PC-9 (cell line): ENCODE results near the gene CLDN9. TPM values are rescaled to one million over a fixed set of nuclear protein-coding genes. Genes with fewer than 3 reads are reported as not detected.
A peak's percentile ranks its signal among the peaks of the same experiment; 100 is the strongest.

Experiments
- BruUV-seq: library from RNA; stranded (reverse); fragments of 400-500 nt; replicated peaks from 2 replicates; lab custom pipeline; 2021; lab: Mats Ljungman, UMichigan
- CTCF ChIA-PET: fragments of 300-600 bp; sonication (Branson Sonifier 250); formaldehyde crosslinking; loops from one replicate; lab custom pipeline; 2022; ENCODE audit warnings: antibody characterized with exemption; lab: Charles Lee
- POLR2A ChIA-PET: fragments of 300-600 bp; sonication (Branson Sonifier 250); formaldehyde crosslinking; loops from one replicate; lab custom pipeline; 2022; ENCODE audit warnings: antibody characterized with exemption; ENCODE audit not compliant: unreplicated experiment; lab: Charles Lee
- DNase-seq, 2 experiments: peaks; one replicate each; pipeline versions ENCODE4 v3.0.0 to v3.0.0-alpha.2; 2015 to 2022; ENCODE audit warnings: mixed read lengths in 1 of 2
- H2AFZ ChIP-seq: fragments of 200-600 bp; sonication (generic); 2 replicates; pipeline ENCODE4 v1.8.1; 2017; ENCODE audit warnings: antibody characterized with exemption
- H3F3A ChIP-seq: fragments of 200-600 bp; sonication (generic); 2 replicates; pipeline ENCODE4 v1.8.1; 2017; ENCODE audit warnings: antibody characterized with exemption, mild to moderate bottlenecking, low read depth; ENCODE audit not compliant: insufficient read depth
- H3K27ac ChIP-seq: fragments of 200-600 bp; sonication (generic); 2 replicates; pipeline ENCODE4 v1.6.1; 2016; ENCODE audit warnings: mixed run types
- H3K27me3 ChIP-seq: fragments of 200-600 bp; sonication (generic); 2 replicates; pipeline ENCODE4 v1.6.1; 2016; ENCODE audit warnings: low read depth, mixed run types; ENCODE audit not compliant: insufficient read depth
- H3K36me3 ChIP-seq: fragments of 200-600 bp; sonication (generic); 2 replicates; pipeline ENCODE4 v1.6.1; 2016; ENCODE audit warnings: low read depth, mixed run types
- H3K4me1 ChIP-seq: fragments of 200-600 bp; sonication (generic); replicated peaks from 2 replicates; pipeline ENCODE4 v1.6.1; 2016; ENCODE audit warnings: mixed run types; ENCODE audit not compliant: insufficient read depth
- H3K4me2 ChIP-seq: fragments of 200-600 bp; sonication (generic); 2 replicates; pipeline ENCODE4 v1.6.1; 2017; ENCODE audit warnings: mixed run types
- H3K4me3 ChIP-seq: fragments of 200-600 bp; sonication (generic); 2 replicates; pipeline ENCODE4 v1.6.1; 2016; ENCODE audit warnings: mixed run types
- H3K79me2 ChIP-seq: fragments of 200-600 bp; sonication (generic); 2 replicates; pipeline ENCODE4 v1.6.1; 2017; ENCODE audit warnings: low read depth, mixed run types
- H3K9me2 ChIP-seq: fragments of 200-600 bp; sonication (generic); 2 replicates; pipeline ENCODE4 v1.8.1; 2017; ENCODE audit warnings: mild to moderate bottlenecking; ENCODE audit not compliant: insufficient read depth
- H3K9me3 ChIP-seq: fragments of 200-600 bp; sonication (generic); 2 replicates; pipeline ENCODE4 v1.8.1; 2016; ENCODE audit warnings: low read depth; ENCODE audit not compliant: insufficient read depth
- H4K20me1 ChIP-seq: fragments of 200-600 bp; sonication (generic); 2 replicates; pipeline ENCODE4 v1.8.1; 2017; ENCODE audit not compliant: insufficient read depth
- EZH2 ChIP-seq: fragments of 200-600 bp; sonication (generic); IDR thresholded peaks from 2 replicates; pipeline ENCODE4 v1.8.0; 2017; ENCODE audit warnings: antibody characterized with exemption, low read depth
- intact Hi-C: fragments of 100-400 bp; cut with micrococcal nuclease; formaldehyde crosslinking; loops from one replicate; pipeline ENCODE4 v1.10.0; 2022; ENCODE audit not compliant: unreplicated experiment
- total RNA-seq: library from RNA; stranded (reverse); gene quantifications from 2 replicates; pipeline ENCODE4 v1.2.3, GENCODE V29; 2021
- TF ChIP-seq, protein P1 (sequence below): fragments of 200-600 bp; sonication (generic); conservative IDR thresholded peaks from 2 replicates; pipeline ENCODE4 v1.6.1; 2017; ENCODE audit warnings: mixed run types, antibody characterized with exemption, mild to moderate bottlenecking, moderate library complexity

The CLDN9 gene
- total RNA-seq, 1 experiment from 2014 or later, result 16.4 TPM

GRCh38 chr16:3003582-3004270 lies 9.0 kb upstream of the CLDN9 start:
- DNase-seq, result peak; percentile 96 to 100
- no peaks in the 10 kb centered on the region for H3K27me3 ChIP-seq
- CTCF ChIA-PET, result interaction anchor here (0.6 to 1.6 kb wide), 7 partner anchors 9 to 126 kb away, joined by 3 to 15 read pairs (median 4); partner anchors contain the start of genes CLDN9, HCFC1R1, THOC6 and TNFRSF12A
- H4K20me1 ChIP-seq, result no peaks in the 10 kb centered on the region
- H3K4me2 ChIP-seq, result peak overlapping the region; percentile 44; the same call in 1 of the 2 replicates
- H2AFZ ChIP-seq, result no peak overlapping the region
- H3K27ac ChIP-seq, result no peak overlapping the region
- no TSS peak for BruUV-seq
- H3K79me2 ChIP-seq, result peaks cover 12% of the 10 kb centered on the region; the same call in 1 of the 2 replicates
- H3K9me3 ChIP-seq, result no peaks in the 10 kb centered on the region
- peaks cover 32% of the 10 kb centered on the region for H3K4me1 ChIP-seq
- intact Hi-C loops, result loop anchor here (1.0 to 2.0 kb wide), 6 partner anchors 8 to 126 kb away; no protein-coding TSS in a partner anchor
- POLR2A ChIA-PET, result interaction anchor here (0.6 to 3.2 kb wide), 4 partner anchors 9 to 24 kb away, joined by 8 to 87 read pairs (median 19); partner anchors contain the start of genes CLDN9, HCFC1R1, THOC6 and TNFRSF12A
- no peaks in the 10 kb centered on the region for H3K36me3 ChIP-seq
- H3K9me2 ChIP-seq, result no peaks in the 10 kb centered on the region
- no peak for TF ChIP-seq EZH2
- TF ChIP-seq, protein P1, sequence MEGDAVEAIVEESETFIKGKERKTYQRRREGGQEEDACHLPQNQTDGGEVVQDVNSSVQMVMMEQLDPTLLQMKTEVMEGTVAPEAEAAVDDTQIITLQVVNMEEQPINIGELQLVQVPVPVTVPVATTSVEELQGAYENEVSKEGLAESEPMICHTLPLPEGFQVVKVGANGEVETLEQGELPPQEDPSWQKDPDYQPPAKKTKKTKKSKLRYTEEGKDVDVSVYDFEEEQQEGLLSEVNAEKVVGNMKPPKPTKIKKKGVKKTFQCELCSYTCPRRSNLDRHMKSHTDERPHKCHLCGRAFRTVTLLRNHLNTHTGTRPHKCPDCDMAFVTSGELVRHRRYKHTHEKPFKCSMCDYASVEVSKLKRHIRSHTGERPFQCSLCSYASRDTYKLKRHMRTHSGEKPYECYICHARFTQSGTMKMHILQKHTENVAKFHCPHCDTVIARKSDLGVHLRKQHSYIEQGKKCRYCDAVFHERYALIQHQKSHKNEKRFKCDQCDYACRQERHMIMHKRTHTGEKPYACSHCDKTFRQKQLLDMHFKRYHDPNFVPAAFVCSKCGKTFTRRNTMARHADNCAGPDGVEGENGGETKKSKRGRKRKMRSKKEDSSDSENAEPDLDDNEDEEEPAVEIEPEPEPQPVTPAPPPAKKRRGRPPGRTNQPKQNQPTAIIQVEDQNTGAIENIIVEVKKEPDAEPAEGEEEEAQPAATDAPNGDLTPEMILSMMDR, result peak; percentile 61
- H3F3A ChIP-seq, result peaks cover 26% of the 10 kb centered on the region
- no peak overlapping the region; the same call in 1 of the 2 replicates for H3K4me3 ChIP-seq

DNA sequence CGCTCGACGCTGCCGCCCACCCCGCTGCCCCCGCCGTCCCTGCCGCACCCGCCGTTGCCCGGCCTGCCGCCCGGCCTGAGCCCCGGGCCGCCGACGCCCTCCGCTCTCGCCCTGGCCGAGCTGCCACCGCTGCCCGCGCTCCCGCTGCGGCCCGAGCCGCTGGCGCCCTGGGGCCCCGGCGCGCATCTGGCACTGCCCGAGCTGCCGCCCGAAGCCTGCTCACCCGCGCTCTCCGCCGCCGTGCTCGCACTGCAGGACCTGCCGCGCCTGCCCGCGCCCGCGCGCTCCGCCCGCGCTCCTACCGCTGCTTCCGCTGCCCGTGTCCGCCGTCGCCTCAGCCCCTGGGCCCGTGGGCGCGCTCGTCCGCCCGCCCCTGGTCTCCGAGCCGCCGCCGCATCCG lies 8.4 kb upstream of the CLDN9 start:
- TF ChIP-seq, protein P1, result no peak
- TF ChIP-seq EZH2, result no peak
- Histone ChIP-seq H3K27me3 (no peaks in the 10 kb centered on the region), H4K20me1 (no peaks in the 10 kb centered on the region), H3K79me2 (peaks cover 12% of the 10 kb centered on the region; the same call in 1 of the 2 replicates), H3K4me2 (no peak overlapping the region), H3F3A (peaks cover 32% of the 10 kb centered on the region), H2AFZ (no peak overlapping the region), H3K9me2 (no peaks in the 10 kb centered on the region), H3K4me3 (no peak overlapping the region), H3K27ac (no peak overlapping the region), H3K36me3 (no peaks in the 10 kb centered on the region), H3K4me1 (peaks cover 38% of the 10 kb centered on the region), H3K9me3 (no peaks in the 10 kb centered on the region)
- ChIA-PET POLR2A (interaction anchor here (0.6 to 3.2 kb wide), 3 partner anchors 9 to 23 kb away, joined by 8 to 87 read pairs (median 9); partner anchors contain the start of genes HCFC1R1, THOC6 and TNFRSF12A), CTCF (interaction anchor here (0.6 to 1.6 kb wide), 7 partner anchors 8 to 125 kb away, joined by 3 to 15 read pairs (median 4); partner anchors contain the start of genes CLDN9, HCFC1R1, THOC6 and TNFRSF12A)
- intact Hi-C loops, result loop anchor here (1.0 to 2.0 kb wide), 3 partner anchors 9 to 54 kb away; no protein-coding TSS in a partner anchor
- BruUV-seq, result no TSS peak
- peak in 1 of 2 experiments; percentile 67 for DNase-seq

DNA sequence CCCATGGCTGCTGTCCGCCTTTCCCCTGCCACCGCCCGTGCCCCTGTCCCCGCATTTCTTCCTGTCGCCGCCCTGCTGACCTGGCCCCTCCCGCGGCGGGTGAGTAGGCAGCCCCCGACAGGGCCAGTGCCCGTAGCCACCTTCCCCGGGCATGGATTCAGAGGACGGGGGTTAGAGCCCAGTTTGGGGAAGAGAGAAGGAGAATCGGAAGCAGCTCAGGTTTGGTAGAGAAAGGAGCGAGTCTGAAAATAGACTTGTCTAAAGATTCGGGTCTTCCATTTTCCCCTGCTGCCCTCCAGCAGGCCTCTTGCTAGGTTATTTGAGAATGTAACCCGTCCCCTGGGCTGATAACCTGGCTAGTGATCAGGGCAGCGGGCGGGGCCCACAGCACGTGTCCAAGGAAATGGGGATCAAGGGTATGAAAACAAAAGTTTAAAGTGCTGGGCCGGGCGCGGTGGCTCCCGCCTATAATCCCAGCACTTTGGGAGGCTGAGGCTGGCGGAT lies 7.9 kb upstream of the CLDN9 start:
- no peaks in the 10 kb centered on the region for H3K27me3 ChIP-seq
- H3K27ac ChIP-seq, result peak overlapping the region; percentile 51
- H4K20me1 ChIP-seq, result no peaks in the 10 kb centered on the region
- TSS peak; percentile 61 for BruUV-seq
- intact Hi-C loops, result loop anchor here (1.0 to 2.0 kb wide), 3 partner anchors 10 to 54 kb away; no protein-coding TSS in a partner anchor
- ChIA-PET POLR2A (interaction anchor here (3.2 kb wide), 1 partner anchor 17 kb away, joined by 87 read pairs; the partner anchor contains the start of genes HCFC1R1, THOC6 and TNFRSF12A), CTCF (interaction anchor here (0.6 to 1.6 kb wide), 5 partner anchors 15 to 40 kb away, joined by 3 to 15 read pairs (median 5); partner anchors contain the start of gene TNFRSF12A)
- peak; percentile 74 to 78 for DNase-seq
- H2AFZ ChIP-seq, result peak overlapping the region; percentile 68
- H3K9me3 ChIP-seq, result no peaks in the 10 kb centered on the region
- no peaks in the 10 kb centered on the region for H3K36me3 ChIP-seq
- no peaks in the 10 kb centered on the region for H3K9me2 ChIP-seq
- peaks cover 36% of the 10 kb centered on the region for H3F3A ChIP-seq
- H3K4me3 ChIP-seq, result peak overlapping the region; percentile 55
- H3K4me1 ChIP-seq, result peaks cover 42% of the 10 kb centered on the region
- TF ChIP-seq EZH2, result no peak
- TF ChIP-seq, protein P1, result no peak
- peak overlapping the region; percentile 67 for H3K4me2 ChIP-seq
- H3K79me2 ChIP-seq, result peaks cover 12% of the 10 kb centered on the region; the same call in 1 of the 2 replicates
